Gastrocnemius medialis (tissue), 4 donors: Measurements from ENCODE around the gene SMAD3. TPM values are rescaled to one million over a fixed set of nuclear protein-coding genes. Genes with fewer than 3 reads are reported as not detected.

Experiments
- ATAC-seq, 2 donors: fragments of 150-250 bp; one replicate each; pipeline ENCODE4 v1.9.1; 2016
- DNase-seq, 2 donors: peaks; one replicate each; pipeline ENCODE4 v3.0.0-alpha.2; 2019
- H3K27ac ChIP-seq, 4 donors: fragments of 200-600 bp; sonication (generic); 1 replicate in 1 of 4; 2 replicates in 3 of 4; pipeline ENCODE4 v1.5.1; 2016 to 2018; ENCODE audit warnings: mild to moderate bottlenecking in 2 of 4, moderate library complexity in 1 of 4
- H3K27me3 ChIP-seq, 3 donors: fragments of 200-600 bp; sonication (generic) in 2 of 3; 1 replicate in 1 of 3; 2 replicates in 2 of 3; pipeline versions ENCODE4 v1.5.1 to v1.6.0; 2016 to 2019; ENCODE audit warnings: mild to moderate bottlenecking in 1 of 3, moderate library complexity in 1 of 3
- H3K36me3 ChIP-seq, 2 donors: fragments of 200-600 bp; sonication (generic) in 1 of 2; one replicate each; pipeline ENCODE4 v1.5.1; 2017 to 2018
- H3K4me1 ChIP-seq, 2 donors: fragments of 200-600 bp; sonication (generic) in 1 of 2; one replicate each; pipeline ENCODE4 v1.5.1; 2016 to 2017; ENCODE audit warnings: mild to moderate bottlenecking in 2 of 2
- H3K4me3 ChIP-seq, 4 donors: fragments of 200-600 bp; sonication (generic) in 3 of 4; 1 replicate in 1 of 4; 2 replicates in 3 of 4; pipeline ENCODE4 v1.5.1; 2016 to 2019; ENCODE audit warnings: mild to moderate bottlenecking in 2 of 4
- H3K9me3 ChIP-seq, 3 donors: fragments of 200-600 bp; sonication (generic) in 2 of 3; 1 replicate in 1 of 3; 2 replicates in 2 of 3; pipeline ENCODE4 v1.5.1; 2016 to 2019
- CTCF ChIP-seq, 5 experiments: fragments of 450-650 bp in 3 of 5; fragments of 200-600 bp in 2 of 5; sonication (generic) in 2 of 5; IDR thresholded peaks in 4 of 5; conservative IDR thresholded peaks in 1 of 5; 1 replicate in 4 of 5; 2 replicates in 1 of 5; pipeline ENCODE4 v1.5.1; 2016 to 2019; ENCODE audit warnings: antibody characterized with exemption in 5 of 5, mild to moderate bottlenecking in 3 of 5, moderate library complexity in 3 of 5
- POLR2A ChIP-seq, 2 donors: fragments of 450-650 bp; IDR thresholded peaks; one replicate each; pipeline ENCODE4 v1.6.1; 2017; ENCODE audit warnings: antibody characterized with exemption in 2 of 2, mild to moderate bottlenecking in 2 of 2, moderate library complexity in 2 of 2
- in situ Hi-C, 4 donors: fragments of 200-750 bp; cut with MboI; loops; one replicate each; pipeline versions ENCODE4 v1.15.0 to v1.8.0; 2017; ENCODE audit warnings: low sequenced_read_pairs in 4 of 4
- intact Hi-C: fragments of 100-400 bp; cut with DNase I; formaldehyde crosslinking; loops from one replicate; pipeline ENCODE4 v1.15.1; 2023; ENCODE audit warnings: low total_unique reads
- total RNA-seq, 4 donors: library from RNA; depleted of rRNA; stranded (reverse); fragments of >200 nt; gene quantifications; one replicate each; pipeline versions ENCODE4 v1.1.0 to v1.2.3, GENCODE V29; 2016

The SMAD3 gene
- total RNA-seq, 4 donors from 2014 or later, result 15.9 to 61.7 (median 26.3) TPM

- H3K27ac ChIP-seq, result peak overlapping the region; percentile 56 to 77 (median 70)
- H3K4me3 ChIP-seq, result no peak overlapping the region
- no peaks in the 10 kb centered on the region for H3K36me3 ChIP-seq
- ATAC-seq (peak in 1 of 2 donors; percentile 15), DNase-seq (no peak)
- intact Hi-C loops, result loop anchor here (5.0 kb wide), 1 partner anchor 229 kb away; the partner anchor contains the start of genes AAGAB and IQCH
- H3K9me3 ChIP-seq, result no peaks in the 10 kb centered on the region
- H3K4me1 ChIP-seq, result peaks cover 29 to 31% of the 10 kb centered on the region in 2 donors
- TF ChIP-seq POLR2A (IDR thresholded peaks at IDR 0.05) (no peak), CTCF (IDR thresholded peaks at IDR 0.05 in 4 of 5, conservative IDR thresholded peaks at IDR 0.05 in 1 of 5) (no peak)
- H3K27me3 ChIP-seq, result no peaks in the 10 kb centered on the region
- in situ Hi-C loops, result no loop called here
These were observed 41.7 kb upstream of the SMAD3 start for GRCh38 chr15:67023517-67024313.

DNA sequence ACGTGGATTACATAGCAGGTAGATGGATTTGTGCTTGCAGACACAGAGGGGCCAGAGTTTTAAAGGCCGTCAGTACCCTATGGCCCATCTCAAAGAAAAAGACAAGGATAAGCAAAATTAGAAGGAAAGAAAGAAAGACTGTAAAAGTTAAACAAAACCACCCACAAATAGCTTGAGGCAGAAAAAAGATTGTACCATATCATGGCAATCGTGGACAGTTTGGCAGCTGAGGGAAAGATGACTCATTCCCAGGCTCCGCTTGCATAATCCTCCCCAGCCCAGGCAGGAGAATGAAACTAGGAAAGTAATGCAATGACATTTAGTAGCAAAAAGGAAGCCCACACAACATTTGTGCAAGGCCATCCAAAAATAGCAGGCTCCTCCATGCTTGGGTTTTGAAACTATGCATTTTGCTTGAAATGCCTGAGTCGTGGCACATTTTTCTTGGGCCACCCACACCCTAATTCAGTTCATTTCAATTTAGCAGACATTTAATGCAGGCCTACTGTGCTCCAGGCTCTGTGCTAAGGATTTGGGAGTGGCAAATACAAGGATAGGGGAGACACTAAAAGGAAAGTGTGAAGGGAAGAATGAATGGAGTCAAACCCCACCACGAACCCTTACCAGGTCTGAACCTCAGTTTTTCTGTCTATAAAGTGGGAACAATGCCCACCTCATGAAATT lies 40.9 kb upstream of the SMAD3 start:
- Histone ChIP-seq H3K4me3 (no peak overlapping the region), H3K27me3 (no peaks in the 10 kb centered on the region), H3K9me3 (no peaks in the 10 kb centered on the region), H3K4me1 (peaks cover 29 to 31% of the 10 kb centered on the region in 2 donors), H3K36me3 (no peaks in the 10 kb centered on the region), H3K27ac (peak overlapping the region; percentile 56 to 77 (median 70))
- DNase-seq, result peak; percentile 74 to 89
- intact Hi-C loops, result loop anchor here (5.0 kb wide), 1 partner anchor 228 kb away; the partner anchor contains the start of genes AAGAB and IQCH
- in situ Hi-C loops, result no loop called here
- peak; percentile 99 for ATAC-seq
- TF ChIP-seq CTCF (IDR thresholded peaks at IDR 0.05 in 4 of 5, conservative IDR thresholded peaks at IDR 0.05 in 1 of 5) (no peak), POLR2A (IDR thresholded peaks at IDR 0.05) (no peak)

DNA sequence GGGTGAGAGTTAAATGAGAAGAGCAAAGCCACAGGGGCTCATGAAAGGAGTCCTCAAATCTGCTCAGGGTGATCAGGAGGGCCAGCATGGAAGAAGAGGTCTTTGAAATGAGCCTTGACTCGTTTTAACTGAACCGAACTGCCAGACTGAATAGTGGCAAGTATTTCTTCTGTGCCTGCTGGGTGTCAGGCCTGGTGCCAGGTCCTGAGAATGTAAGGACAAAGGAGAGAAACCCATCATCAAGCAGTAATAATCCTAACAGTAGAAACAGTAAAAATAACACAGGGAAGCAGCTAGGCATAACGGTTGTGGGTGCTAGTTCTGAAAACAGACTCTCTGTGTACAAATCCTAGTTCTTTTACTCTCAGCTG lies 40.4 kb upstream of the SMAD3 start:
- peaks cover 29 to 31% of the 10 kb centered on the region in 2 donors for H3K4me1 ChIP-seq
- no peak for TF ChIP-seq POLR2A (IDR thresholded peaks at IDR 0.05)
- TF ChIP-seq CTCF (IDR thresholded peaks at IDR 0.05 in 4 of 5, conservative IDR thresholded peaks at IDR 0.05 in 1 of 5), result no peak
- intact Hi-C loops, result loop anchor here (5.0 kb wide), 1 partner anchor 227 kb away; the partner anchor contains the start of genes AAGAB and IQCH
- H3K4me3 ChIP-seq, result no peak overlapping the region
- no peaks in the 10 kb centered on the region for H3K9me3 ChIP-seq
- no peaks in the 10 kb centered on the region for H3K27me3 ChIP-seq
- H3K36me3 ChIP-seq, result no peaks in the 10 kb centered on the region
- ATAC-seq (peak in 1 of 2 donors; percentile 2), DNase-seq (no peak)
- in situ Hi-C loops, result no loop called here
- H3K27ac ChIP-seq, result peak overlapping the region; percentile 56 to 77 (median 70)

GRCh38 chr15:67025719-67026609 lies 39.4 kb upstream of the SMAD3 start:
- Histone ChIP-seq H3K4me3 (no peak overlapping the region), H3K27ac (peak overlapping the region; percentile 48 to 77 (median 63)), H3K9me3 (no peaks in the 10 kb centered on the region), H3K36me3 (no peaks in the 10 kb centered on the region), H3K4me1 (peaks cover 29 to 31% of the 10 kb centered on the region in 2 donors), H3K27me3 (no peaks in the 10 kb centered on the region)
- in situ Hi-C loops (no loop called here), intact Hi-C loops (no loop called here)
- ATAC-seq, result no peak
- TF ChIP-seq POLR2A (IDR thresholded peaks at IDR 0.05), result no peak
- peak in 1 of 2 donors; percentile 36 for DNase-seq
